Jurkat, Clone E6-1 (cell line): ENCODE measurements around the gene GNAT1.

Source experiments
- DNase-seq: peaks from one replicate; pipeline ENCODE4 v3.0.0-alpha.2; 2011; ENCODE audit warnings: low read depth, low spot score
- H3K4me3 ChIP-seq: 2 replicates; pipeline ENCODE4 v1.5.1; 2011; ENCODE audit warnings: mild to moderate bottlenecking, low read length, control low read depth, moderate library complexity

Gene GNAT1

DNA sequence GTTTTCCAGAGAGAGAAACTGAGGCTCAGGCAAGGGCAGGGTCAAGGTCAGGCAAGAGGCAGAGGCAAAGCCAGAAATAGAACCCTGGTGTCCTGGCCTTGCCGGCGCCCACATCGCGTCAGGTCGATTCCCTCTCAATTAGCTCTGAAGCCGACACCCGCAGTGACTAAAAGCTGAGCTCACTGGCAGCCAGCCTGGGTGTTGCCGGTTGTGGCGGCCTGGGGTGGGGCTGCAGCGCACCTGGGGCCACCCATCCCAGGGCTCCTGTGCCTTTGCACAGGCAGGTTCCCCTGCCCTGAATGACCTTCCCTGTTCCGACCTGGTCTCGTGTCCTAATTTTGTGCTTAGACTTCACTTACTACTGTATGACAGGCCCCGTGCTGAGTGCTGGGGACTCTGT lies 30.1 kb upstream of the GNAT1 start:
- no peak overlapping the region for H3K4me3 ChIP-seq
- no peak for DNase-seq

DNA sequence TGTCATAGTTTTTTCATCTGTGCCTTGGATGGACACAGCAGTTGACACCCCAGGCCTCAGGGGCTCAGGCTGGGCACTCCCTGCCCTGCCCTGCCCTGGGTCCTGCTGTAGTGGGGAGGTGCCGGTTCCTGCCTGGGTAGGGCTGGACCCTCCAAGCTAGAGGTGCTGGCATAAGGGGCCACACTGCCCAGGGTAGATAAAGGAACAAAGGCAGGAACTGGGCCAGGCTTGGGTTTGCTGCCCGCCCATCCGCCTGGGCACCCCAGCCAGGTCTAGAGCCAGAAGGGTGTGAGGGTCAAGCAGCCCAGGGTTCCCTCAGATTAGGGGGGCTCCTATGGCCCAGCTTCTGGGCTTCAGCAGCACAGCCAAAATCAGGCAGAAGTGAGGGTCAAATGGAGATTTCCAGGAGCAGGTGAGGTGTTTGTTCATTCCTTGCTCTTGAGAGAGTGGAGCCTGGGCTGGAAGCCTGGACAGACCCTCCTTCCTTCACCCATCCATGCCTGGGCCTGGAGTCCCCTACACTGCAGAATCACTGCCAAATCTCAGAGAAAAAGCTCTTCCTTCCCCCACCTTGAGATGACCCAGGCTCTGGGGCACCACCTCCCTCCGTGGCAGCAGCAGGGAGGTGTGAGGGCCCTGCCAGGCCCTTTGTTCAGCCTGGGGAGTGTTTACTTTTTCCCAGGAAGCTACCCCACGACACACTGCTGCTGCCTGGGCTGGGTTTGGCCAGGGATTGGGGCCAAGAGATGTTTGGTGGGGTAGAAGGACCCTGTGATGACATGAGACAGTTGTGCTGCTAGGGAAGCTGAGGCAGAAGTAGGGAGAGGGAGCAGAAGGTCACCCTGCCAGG lies 29.2 kb upstream of the GNAT1 start:
- no peak for DNase-seq
- H3K4me3 ChIP-seq = no peak overlapping the region

DNA sequence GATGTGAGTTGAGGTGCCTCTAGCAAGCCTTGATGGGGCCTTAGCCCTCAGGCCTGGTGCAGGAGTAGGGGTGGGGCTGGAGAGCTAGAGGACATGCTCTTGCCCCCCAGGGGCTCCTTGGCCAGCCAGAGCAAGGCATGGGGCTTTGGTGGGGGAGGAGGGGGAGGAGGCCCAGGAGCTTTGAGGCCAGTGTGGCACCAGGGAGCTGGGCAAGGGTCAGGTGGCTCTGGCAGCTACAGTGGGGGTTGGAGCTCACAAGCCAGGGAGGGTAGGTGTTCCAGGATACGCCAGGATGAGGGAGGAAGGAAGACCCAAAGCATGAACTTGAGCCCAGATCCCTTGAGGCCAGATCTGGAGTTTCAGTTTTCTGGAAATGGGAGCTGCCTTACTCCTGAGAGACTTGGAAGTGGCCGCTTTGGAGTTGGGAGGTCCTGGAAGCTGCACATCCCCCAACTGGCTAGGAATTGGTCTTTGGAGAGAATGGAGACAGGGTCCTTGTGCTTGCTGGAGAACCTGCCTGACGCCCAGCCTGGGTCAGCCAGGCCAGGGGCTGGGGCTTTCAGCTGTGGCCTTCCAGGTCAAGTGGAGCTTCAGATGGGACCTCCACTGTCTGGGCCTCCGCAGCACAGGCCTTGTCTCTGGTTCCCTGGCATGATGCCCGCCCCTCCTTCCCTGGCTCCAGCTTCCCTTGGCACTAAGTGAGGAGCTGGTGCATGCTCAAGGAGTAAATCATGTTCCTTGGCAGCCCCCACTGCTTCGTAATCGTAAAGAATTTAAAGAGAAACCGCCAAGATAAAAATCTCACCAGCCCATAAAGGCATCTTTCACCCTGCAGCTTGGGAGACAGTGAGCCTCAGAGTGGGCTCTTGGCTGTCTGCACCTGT lies 27.6 kb upstream of the GNAT1 start:
- H3K4me3 ChIP-seq = no peak overlapping the region
- DNase-seq = no peak

DNA sequence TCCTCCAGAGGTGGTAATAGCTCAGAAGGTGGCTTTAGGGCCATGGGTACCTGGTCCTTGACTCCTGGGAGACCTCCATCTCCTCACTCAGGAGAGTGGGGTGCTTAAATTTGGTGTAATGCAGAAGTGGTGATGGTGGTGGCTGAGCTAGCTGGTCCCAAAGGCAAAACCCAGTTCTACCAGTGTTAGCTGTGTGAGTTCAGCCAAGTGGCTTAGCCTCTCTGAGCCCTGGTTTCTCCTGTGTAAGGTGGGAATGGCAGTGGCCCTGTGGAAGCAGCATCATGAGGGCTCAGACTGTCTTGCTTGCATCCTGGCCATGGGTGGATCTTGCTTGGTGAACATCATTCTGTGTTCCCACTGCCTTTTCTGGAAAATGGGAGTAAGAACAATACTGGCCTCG lies 26.9 kb upstream of the GNAT1 start:
- no peak overlapping the region for H3K4me3 ChIP-seq
- no peak for DNase-seq

DNA sequence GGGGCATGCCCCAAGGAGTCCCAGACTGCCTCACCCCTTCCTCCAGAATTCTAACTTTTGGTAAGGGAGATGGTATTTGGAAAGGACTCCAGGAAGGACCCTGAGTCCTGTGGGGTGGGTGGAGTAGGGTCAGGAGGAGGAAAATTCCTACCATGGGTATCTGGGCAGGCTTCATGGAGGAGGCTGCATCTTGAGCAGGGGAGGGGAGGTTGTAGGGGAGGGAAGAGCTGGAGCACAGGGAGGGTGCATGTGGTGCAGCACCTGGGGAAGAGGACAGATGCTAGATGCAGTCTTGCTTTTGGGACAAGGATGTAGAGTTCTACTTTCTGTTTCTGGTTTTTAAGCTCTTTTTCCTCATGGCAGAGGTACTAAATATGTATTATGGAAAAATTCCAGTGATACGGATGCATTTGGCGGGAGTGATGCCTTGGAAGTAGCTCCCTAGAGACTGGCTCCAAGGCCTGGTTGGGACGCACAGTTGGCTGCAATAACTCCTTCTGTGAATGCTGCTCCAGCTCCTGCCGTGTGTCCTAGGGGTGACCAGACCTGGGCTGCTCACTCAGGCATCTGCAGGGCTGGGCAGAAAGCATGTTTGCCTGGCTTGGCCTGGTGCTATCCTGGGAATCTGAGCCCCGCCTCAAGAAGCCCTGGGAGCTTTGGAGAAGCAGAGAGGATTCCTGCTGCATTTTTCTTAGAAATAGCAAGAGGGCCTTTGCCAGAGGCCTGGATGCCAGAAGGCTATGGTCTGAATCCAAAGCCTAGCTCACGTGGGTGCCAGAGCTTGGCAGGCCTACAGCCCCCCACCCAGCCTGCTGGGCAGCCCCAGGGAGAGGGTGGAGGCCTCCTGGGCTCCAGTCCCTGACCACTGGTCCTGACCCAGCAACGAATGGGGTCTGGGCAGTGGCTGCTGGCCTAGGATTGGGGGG lies 26.2 kb upstream of the GNAT1 start:
- no peak for DNase-seq
- no peak overlapping the region for H3K4me3 ChIP-seq

DNA sequence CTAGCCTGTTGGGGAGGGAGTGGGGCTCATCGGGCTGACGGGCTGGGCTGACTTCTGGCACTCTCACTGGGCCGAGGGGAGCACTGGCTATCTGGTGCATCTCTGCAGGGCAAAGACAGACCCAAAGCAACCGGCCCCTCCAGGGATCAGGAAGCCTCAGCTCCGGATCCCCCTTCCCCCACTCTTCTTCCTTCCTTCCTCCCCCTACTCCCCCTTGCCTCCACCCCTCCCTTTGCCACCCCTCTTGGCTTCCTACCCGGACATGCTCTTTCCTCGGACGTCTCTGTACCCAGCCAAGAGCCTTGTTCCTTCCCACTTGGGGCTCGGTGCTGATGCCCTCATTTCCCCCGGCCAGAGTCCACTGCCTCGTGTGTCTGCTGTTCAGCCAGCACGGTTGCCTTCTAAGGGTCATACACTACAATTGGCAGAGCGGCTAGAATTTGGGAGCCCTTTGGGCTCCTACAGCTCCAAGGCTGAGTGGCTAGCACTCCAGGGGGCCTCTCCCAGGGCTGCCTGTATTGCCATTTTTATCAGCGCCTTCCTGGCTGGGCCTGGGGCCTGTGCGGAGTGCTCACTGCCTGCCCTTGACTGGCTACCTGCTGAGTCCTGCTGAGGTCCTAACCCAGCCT lies 25.4 kb upstream of the GNAT1 start:
- DNase-seq = no peak

DNA sequence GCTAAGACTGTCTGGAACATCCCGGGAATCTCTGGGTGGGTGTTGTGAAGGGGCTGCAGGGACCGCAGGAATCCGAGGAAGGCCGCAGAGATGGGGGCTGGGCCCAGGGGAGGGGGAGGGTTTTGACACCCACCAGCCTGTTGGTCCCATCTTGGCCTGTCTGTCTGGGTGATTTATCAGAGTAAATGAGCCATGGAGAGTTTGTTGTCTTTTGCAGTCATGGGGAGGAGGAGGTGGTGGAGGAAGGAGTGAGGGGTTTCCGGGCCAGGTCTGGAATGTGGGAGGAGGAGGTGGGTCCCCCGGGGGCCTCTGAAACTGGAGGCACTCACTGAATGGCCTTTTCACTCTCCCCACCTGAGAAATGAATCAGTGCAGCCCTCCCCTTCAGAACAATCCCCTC lies 24.8 kb upstream of the GNAT1 start:
- no peak for DNase-seq

More for the DNA sequence above, 25.4 kb upstream of the GNAT1 start:
- H3K4me3 ChIP-seq = no peak overlapping the region

DNA sequence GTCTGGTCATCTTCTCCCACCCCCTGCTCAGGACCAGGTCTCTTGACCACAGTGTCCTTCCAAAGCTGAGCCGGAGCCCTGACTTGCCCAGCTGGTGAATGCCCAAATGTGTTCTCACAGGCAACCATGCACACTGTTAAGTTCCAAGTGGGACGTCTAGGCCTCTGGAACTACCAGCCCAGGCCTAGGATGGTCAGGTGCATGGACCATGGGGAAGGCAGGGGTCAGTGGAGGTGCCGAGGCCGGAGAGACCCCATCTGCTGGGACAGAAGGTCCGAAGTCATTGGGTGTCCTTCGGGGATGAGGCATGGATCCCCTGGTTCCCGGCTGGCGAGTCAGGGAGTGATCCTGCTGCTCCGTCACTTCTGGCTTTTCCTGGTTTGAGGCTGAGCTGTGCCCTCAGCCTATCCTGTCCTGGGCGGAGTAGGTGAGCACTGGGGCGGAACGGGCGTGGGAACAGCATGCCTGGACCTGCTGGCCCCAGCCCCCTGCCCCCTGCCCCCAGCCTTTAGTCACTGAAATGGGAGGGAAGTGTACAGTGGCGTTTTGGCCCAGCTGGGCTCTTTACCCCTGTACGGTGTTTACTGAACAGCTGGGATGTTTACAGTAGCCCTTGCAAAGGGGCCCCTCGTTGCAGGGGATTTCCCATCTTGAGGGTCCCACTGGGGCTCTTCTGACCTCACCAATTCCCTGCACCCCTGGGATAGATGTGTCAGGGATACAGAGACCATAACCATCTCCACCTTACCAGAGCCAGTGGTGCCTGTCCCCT lies 24.2 kb upstream of the GNAT1 start:
- DNase-seq = no peak
- no peak overlapping the region for H3K4me3 ChIP-seq

More for the DNA sequence above, 24.8 kb upstream of the GNAT1 start:
- H3K4me3 ChIP-seq = no peak overlapping the region

DNA sequence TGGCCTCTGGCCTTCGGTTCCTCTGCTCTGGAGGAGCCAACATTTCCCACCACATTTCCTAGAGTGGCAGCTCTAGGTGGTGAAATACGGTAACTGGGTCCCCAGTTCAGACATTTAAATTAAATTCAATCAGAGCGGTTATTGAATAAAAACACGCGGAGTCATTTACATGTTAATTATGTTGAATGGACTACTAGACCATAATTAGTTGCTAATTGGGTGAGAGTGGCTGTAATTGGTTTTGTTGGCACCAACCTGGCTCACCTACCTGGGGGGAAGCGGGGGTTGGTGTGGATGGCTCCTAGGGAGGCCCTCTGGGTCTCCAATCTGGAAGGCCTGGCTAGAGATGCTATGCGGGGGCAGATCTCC lies 23.6 kb upstream of the GNAT1 start:
- H3K4me3 ChIP-seq = no peak overlapping the region
- no peak for DNase-seq

DNA sequence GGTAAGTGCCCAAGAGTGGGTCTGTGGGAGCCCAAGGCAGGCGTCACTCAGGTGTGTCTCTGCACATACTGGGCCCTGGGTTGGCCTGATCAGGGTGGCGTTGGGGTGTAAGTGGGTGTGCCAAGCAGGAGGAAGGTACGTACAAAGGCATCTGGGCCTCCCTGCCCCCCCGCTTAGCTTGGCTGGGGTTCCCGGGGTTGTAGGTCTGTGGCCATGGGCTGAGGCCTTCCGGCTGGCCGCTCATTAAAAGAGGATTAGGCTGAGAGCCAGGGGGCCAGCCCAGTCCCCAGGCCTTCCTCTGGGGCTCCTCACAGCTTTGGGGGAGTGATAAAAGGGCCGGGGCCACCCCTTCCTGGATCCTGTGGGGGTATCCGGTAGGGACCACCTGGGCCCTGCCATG lies 23.0 kb upstream of the GNAT1 start:
- no peak overlapping the region for H3K4me3 ChIP-seq
- no peak for DNase-seq

DNA sequence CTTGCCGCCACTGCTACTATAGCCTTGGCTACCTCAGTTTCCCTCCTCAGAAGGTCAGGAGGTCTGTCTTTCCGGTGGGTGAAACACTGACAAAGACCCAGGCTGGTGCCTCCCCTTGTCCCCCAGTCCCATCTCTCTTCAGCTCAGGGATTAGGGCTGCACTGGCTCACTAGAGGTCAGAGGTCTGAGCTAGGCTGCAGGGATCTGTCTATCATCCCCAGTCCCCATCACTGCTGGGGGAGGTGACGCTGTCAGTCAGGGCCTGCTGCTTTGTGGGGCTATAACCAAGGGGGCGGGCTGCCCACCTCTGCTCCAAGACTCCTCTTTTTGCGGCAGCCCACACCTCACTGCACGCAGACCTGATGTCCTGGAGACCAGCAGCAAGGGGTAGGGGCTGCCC lies 22.6 kb upstream of the GNAT1 start:
- no peak overlapping the region for H3K4me3 ChIP-seq

DNA sequence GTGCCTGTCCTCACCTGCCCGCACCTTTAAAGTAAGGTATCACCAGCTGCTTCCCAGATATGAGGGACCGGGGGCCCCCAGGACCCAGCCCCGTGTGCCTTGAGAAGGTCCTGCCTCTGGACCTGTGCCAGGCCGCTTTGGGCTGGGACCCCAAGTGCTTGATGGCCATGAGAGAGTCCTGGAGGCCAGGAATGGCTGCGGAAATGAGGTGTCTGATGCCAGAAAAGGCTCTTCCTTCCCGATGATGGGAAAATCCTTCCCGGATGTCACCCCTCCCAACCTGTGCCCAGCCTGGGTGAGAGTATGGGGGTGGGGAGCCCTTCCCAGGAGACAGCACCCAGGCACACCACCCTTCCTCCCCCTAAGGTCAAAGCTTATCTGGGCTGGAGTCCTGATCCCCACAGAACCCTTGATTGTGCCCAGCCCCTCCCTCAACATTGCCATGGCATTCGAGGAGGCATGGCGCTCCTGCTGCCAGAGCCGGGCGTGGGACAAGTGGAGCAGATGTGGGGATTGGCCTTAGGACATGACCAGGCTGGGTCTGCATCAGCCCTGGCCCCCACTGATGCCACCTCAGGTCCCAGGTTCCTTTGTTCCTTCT lies 22.1 kb upstream of the GNAT1 start:
- no peak for DNase-seq
- H3K4me3 ChIP-seq = no peak overlapping the region

More for the DNA sequence above, 22.6 kb upstream of the GNAT1 start:
- no peak for DNase-seq

DNA sequence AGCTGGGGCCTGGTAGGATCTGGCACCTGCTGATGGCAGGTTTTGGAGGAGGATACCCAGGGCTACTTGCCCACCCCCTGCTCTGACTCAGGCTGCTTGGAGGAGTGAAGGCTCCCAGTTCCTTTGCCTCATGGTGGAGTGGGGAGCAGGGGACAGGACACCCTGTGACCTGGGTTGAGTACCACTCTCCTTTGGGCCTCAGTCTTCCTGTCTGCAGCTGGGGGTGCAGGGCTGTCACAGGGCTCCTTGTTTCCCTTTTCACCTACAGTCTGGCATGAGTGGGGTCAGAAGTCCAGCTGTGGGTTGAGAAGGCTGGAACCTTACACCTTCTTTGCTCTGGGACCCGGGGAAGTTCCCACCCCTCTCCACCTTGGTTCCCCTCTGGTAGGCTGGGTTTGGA lies 21.6 kb upstream of the GNAT1 start:
- no peak for DNase-seq
- H3K4me3 ChIP-seq = no peak overlapping the region

DNA sequence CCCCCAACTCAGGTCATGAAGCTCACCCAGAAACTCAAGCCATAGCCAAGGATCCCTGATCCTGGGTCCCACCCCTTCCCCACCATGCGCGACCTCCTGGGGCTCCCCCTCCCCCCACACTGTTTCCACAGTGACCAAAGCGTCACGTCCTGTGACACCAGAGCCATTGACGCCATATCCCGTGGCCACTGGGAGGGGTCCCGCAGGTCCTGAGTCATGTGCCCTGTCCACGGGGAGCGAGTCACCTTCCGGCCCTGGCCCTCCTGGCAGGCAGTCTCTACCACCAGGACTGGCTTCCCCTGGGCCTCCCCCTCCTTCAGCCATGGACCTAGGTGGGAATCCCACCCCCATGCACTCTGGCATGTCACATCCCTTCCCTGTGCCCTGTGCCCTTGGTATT lies 20.7 kb upstream of the GNAT1 start:
- no peak for DNase-seq
- H3K4me3 ChIP-seq = no peak overlapping the region

DNA sequence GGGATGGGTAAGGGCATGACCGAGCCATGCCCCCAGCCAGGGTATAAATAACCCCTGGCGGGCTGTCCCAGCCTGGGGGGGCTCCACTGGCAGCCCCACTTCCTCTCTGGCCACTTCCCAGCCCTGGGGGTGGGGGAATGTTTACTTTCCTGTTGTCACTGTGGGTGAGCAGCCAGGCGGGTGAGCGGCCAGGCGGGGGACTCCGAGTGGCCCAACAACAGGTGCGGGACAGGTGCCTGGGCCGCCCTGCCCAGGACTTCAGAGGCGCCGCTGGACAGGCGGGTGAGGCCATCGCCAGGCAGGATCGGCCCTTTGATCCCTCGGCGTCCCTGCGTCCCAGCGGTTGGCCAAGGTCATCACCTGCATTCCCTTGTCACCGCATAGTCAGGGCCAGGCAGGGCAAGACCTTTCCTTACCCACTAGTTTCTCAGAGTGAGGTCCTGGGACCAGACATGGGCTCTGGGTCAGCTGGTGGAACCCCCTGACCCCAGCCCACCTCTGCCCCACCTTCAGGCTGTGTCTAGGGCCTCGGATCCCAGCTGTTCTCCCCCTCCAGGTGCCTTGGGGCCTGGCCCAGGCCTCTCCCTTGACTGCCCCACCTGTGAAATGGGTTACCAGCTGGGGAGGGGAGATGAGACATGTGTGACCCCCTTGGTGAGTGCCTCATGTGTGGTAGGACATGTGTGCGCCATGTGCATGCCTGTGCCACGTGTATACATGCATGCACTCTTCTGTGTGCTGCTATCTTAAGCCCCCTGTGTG lies 19.7 kb upstream of the GNAT1 start:
- no peak for DNase-seq

DNA sequence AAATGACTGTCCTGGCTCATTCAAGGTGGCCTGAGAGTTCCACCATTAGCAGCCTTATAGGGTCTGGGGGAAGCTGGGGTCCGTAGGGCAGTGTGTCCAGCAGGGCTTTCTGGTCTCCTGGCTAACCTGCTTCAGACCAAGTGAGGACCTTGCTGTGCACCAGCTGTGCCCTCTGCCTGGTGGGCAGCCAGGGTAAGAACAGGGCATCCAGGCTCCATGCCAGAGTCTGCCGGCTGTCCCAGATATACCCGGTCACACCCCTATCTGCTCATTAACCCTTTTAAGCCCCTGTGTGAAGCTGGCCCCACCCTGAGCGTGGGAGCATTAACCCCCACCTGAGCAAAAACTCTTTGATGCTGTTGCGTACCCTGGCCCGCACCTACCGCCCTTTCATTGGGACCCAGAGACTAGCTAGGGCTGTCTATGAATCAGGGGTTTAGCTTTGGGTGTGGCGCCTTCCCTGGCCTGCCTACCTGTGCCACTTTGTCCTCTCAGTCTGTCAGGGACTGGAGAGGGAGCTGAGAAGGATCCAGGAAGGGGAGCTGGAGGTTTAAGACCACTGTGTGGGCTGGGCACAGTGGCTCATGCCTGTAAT lies 18.7 kb upstream of the GNAT1 start:
- H3K4me3 ChIP-seq = no peak overlapping the region
- no peak for DNase-seq

More for the DNA sequence above, 19.7 kb upstream of the GNAT1 start:
- H3K4me3 ChIP-seq = no peak overlapping the region
